ENCODE results near the gene ATXN7L2.

ATXN7L2 gene

DNA sequence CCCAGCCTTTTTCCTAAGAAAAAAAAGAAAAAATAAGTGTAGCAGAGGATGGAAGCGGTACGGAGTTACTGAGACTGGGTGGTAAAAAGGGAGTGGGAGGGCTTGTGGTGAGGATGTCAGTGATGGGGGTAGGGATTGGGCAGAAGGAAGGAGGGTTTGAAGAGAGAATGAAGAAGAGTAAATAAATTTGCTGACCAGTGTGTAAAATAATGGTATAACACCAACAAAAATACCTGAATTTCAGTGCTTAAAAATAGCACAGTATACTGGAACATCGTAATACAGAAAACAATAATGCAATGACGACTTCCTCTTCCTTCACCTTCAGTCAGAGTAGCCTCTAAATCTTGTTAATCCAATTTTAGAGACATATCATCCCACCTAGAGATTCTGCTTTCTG lies 36.2 kb upstream of the ATXN7L2 start:
- TF ChIP-seq CTCF (IDR thresholded peaks at IDR 0.05; ENCODE audit: extremely low read depth, missing control alignments) = no peak
- DNase-seq (ENCODE audit: low spot score) = no peak

DNA sequence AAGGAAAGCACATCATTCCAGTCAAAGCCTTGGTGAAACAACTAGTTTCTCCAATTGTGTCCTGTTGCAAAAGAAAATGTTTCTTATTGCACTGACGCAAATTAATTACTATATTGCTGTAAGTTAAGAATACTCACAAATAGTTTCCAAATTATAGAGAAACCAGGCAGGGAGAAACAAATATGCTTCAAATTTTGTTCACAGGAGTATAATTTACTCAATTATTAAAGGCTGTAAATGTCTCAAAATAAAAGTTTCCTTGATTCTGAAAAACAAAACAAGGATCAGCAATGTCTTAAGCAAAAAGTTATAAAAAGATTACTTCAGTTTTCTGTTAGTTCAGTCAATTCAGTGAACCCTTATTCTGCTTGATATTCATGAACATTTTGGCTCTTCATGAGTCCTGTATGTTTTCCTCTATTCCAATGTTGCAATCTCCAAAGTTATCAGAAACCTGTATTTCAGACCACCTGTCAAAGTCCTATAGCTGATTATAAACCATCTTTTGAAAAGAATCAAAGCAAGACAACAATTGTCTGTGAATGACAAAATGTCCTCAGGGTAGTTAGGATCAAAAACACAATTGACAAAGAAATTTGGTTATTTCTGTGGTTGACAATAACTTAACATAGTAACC lies 29.1 kb upstream of the ATXN7L2 start:
- no peak for DNase-seq (ENCODE audit: low spot score)
- TF ChIP-seq CTCF (IDR thresholded peaks at IDR 0.05; ENCODE audit: extremely low read depth, missing control alignments) = no peak

GRCh38 chr1:109457819-109458218 lies 25.9 kb upstream of the ATXN7L2 start:
- TF ChIP-seq CTCF (IDR thresholded peaks at IDR 0.05; ENCODE audit: extremely low read depth, missing control alignments) = no peak
- no peak for DNase-seq (ENCODE audit: low spot score)

- DNase-seq (ENCODE audit: low spot score) = no peak
- TF ChIP-seq CTCF (IDR thresholded peaks at IDR 0.05; ENCODE audit: extremely low read depth, missing control alignments) = no peak
Measured at GRCh38 chr1:109466125-109466451, 17.6 kb upstream of the ATXN7L2 start.

DNA sequence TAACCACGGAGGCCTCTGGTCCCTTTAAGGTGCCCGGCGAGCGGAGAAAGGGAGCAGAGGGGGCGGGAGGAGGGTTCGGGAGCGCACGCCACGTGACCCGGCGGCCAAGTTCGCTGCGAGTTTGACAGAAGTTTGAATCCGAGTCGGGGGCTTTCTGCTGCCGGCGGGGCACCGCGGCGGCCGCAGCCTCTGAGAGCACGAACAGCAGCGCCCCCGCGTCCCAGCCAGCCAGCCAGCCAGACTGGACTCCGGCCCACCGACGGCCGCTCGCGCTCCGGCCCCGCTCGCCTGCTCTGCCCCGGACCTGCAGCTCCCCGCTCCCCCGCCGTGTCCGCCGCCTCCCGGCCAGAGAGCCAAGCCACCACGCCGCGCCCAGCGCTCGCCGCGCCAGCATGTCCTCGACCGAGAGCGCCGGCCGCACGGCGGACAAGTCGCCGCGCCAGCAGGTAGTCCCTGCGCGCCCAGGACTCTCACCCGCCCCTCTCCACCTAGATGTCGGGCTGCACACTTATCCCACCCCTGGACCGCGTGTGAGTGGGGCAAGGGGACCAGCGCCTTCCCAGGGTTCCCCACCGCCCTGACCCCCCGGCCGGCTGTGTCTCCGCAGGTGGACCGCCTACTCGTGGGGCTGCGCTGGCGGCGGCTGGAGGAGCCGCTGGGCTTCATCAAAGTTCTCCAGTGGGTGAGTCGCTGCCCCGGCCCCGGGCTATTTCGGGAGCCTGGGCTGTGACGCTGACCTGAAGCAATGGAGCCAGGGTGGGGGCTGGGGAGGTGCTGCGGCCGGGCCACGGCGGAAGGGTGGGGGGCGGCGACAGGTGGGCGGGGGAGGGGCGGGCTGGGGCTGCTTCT lies 17.0 kb upstream of the ATXN7L2 start, which contains the start of gene SYPL2:
SYPL2 (plus strand) TSS at position 95 of the 849 bp plus-strand sequence; CDS start at position 393, 298 bp downstream.
- no peak for TF ChIP-seq CTCF (IDR thresholded peaks at IDR 0.05; ENCODE audit: extremely low read depth, missing control alignments)
- DNase-seq (ENCODE audit: low spot score) = peak; percentile 49

- DNase-seq (ENCODE audit: low spot score) = no peak
- TF ChIP-seq CTCF (IDR thresholded peaks at IDR 0.05; ENCODE audit: extremely low read depth, missing control alignments) = no peak
Measured at GRCh38 chr1:109467301-109467777, 16.4 kb upstream of the ATXN7L2 start.

GRCh38 chr1:109468061-109468460 lies 15.6 kb upstream of the ATXN7L2 start:
- TF ChIP-seq CTCF (IDR thresholded peaks at IDR 0.05; ENCODE audit: extremely low read depth, missing control alignments) = no peak
- no peak for DNase-seq (ENCODE audit: low spot score)
